Hematopoietic multipotent progenitor cell treated with erythropoietin and hydrocortisone succinate and interleukin-3 and kit ligand, for 6 days (in vitro differentiated cells): ENCODE measurements around the gene ZNF581.

Experiments
- DNase-seq: peaks from one replicate; pipeline ENCODE4 v3.0.0-alpha.2; 2015

Gene ZNF581

GRCh38 chr19:55611983-55612645 lies 31.3 kb upstream of the ZNF581 start:
- DNase-seq: no peak

- DNase-seq: no peak
Observed at GRCh38 chr19:55613396-55613795, 30.1 kb upstream of the ZNF581 start.

- no peak for DNase-seq
Observed at GRCh38 chr19:55613930-55614710, 29.3 kb upstream of the ZNF581 start.

- DNase-seq: no peak
Observed at GRCh38 chr19:55614711-55615542, 28.5 kb upstream of the ZNF581 start.

- DNase-seq: no peak
Observed at GRCh38 chr19:55615543-55616394, 27.7 kb upstream of the ZNF581 start.

GRCh38 chr19:55616395-55616875 lies 27.0 kb upstream of the ZNF581 start:
- no peak for DNase-seq

GRCh38 chr19:55617426-55617825 lies 26.0 kb upstream of the ZNF581 start:
- no peak for DNase-seq

GRCh38 chr19:55618426-55618825 lies 25.0 kb upstream of the ZNF581 start:
- DNase-seq: no peak

- no peak for DNase-seq
Observed at GRCh38 chr19:55619286-55619685, 24.2 kb upstream of the ZNF581 start.

GRCh38 chr19:55620410-55621204 lies 22.8 kb upstream of the ZNF581 start:
- peak; percentile 77 for DNase-seq

GRCh38 chr19:55621205-55621672 lies 22.2 kb upstream of the ZNF581 start:
- no peak for DNase-seq

GRCh38 chr19:55621673-55622231 lies 21.7 kb upstream of the ZNF581 start:
- DNase-seq: no peak

- DNase-seq: no peak
Observed at GRCh38 chr19:55622242-55622969, 21.0 kb upstream of the ZNF581 start.

- no peak for DNase-seq
Observed at GRCh38 chr19:55623130-55623529, 20.3 kb upstream of the ZNF581 start.

GRCh38 chr19:55623561-55623960 lies 19.9 kb upstream of the ZNF581 start:
- DNase-seq: no peak

GRCh38 chr19:55624109-55625003 lies 19.1 kb upstream of the ZNF581 start, which contains the start of gene ZNF784:
Gene ZNF784 (minus strand): TSS chr19:55624566. CDS start chr19:55624561, 5 bp downstream.
- DNase-seq: peak; percentile 98

- no peak for DNase-seq
Observed at GRCh38 chr19:55625004-55625326, 18.5 kb upstream of the ZNF581 start.

GRCh38 chr19:55626350-55626749 lies 17.1 kb upstream of the ZNF581 start:
- no peak for DNase-seq

GRCh38 chr19:55632463-55632834 lies 11.0 kb upstream of the ZNF581 start:
- peak; percentile 98 for DNase-seq
